ENCODE measurements around the gene TAS2R50. TPM values are rescaled to one million over a fixed set of nuclear protein-coding genes. Genes with fewer than 3 reads are reported as not detected.

The TAS2R50 gene
- total RNA-seq, 2 donors from 2014 or later, result 1.2 TPM; not detected in 1

Other genes starting within 250 kb of the TAS2R50 start
- gene TAS2R7, start 184.3 kb downstream of the TAS2R50 start, total RNA-seq, result not detected
- gene TAS2R8, start 179.6 kb downstream of the TAS2R50 start, total RNA-seq, result not detected
- not detected for gene TAS2R9, start 176.7 kb downstream of the TAS2R50 start, total RNA-seq
- not detected for gene TAS2R10, start 160.6 kb downstream of the TAS2R50 start, total RNA-seq
- gene PRR4, start 137.4 kb downstream of the TAS2R50 start, total RNA-seq, result 1 to 10 TPM in 1 of 2 donors, not detected in 1; 1.6 TPM
- 10 to 100 TPM in 1 of 2 donors, 1 to 10 TPM in 1; 9.2 to 13.1 TPM for gene PRH1, start 102.7 kb downstream of the TAS2R50 start, total RNA-seq
- under 1 TPM; 0.24 to 0.63 TPM for gene TAS2R13, start 77.3 kb downstream of the TAS2R50 start, total RNA-seq
- gene PRH2, start 57.7 kb downstream of the TAS2R50 start, total RNA-seq, result not detected
- 1 to 10 TPM in 1 of 2 donors, under 1 TPM in 1; 0.39 to 1.2 TPM for gene TAS2R14, start 47.6 kb downstream of the TAS2R50 start, total RNA-seq
- gene TAS2R20, start 11.4 kb upstream of the TAS2R50 start, total RNA-seq, result under 1 TPM; 0.24 to 0.33 TPM
- gene TAS2R19, start 35.7 kb upstream of the TAS2R50 start, total RNA-seq, result under 1 TPM; 0.35 to 0.89 TPM
- gene TAS2R31, start 44.5 kb upstream of the TAS2R50 start, total RNA-seq, result under 1 TPM in 1 of 2 donors, not detected in 1; 0.59 TPM
- under 1 TPM in 1 of 2 donors, not detected in 1; 0.67 TPM for gene TAS2R46, start 75.4 kb upstream of the TAS2R50 start, total RNA-seq
- gene TAS2R43, start 105.4 kb upstream of the TAS2R50 start, total RNA-seq, result 1 to 10 TPM in 1 of 2 donors, under 1 TPM in 1; 0.35 to 2.0 TPM
- gene TAS2R30, start 147.7 kb upstream of the TAS2R50 start, total RNA-seq, result under 1 TPM; 0.44 to 0.90 TPM
- gene SMIM10L1, start 184.3 kb upstream of the TAS2R50 start, total RNA-seq, result 10 to 100 TPM; 11.8 to 13.3 TPM
- gene TAS2R42, start 200.0 kb upstream of the TAS2R50 start, total RNA-seq, result not detected